Heart left ventricle (tissue), 16 donors: Measurements from ENCODE around the gene SLC16A4. TPM values are rescaled to one million over a fixed set of nuclear protein-coding genes. Genes with fewer than 3 reads are reported as not detected.
"Not testable (repeated sequence)": the region's sequence is repeated elsewhere in the genome, so short reads cannot be mapped to it uniquely, and the experiment has no call there.

Experiments used
- ATAC-seq, 4 donors: fragments of 200-7000 bp; cut with Tn5 transposase; one replicate each; pipeline ENCODE4 v1.9.1; 2020 to 2022; ENCODE audit warnings: moderate library complexity in 4 of 4, mild to moderate bottlenecking in 3 of 4, moderate number of reproducible peaks in 1 of 4
- DNase-seq, 5 donors: peaks; one replicate each; pipeline ENCODE4 v3.0.0-alpha.2; 2020
- H3K27ac ChIP-seq, 12 donors: fragments of 200-600 bp; sonication (generic) in 4 of 12; one replicate each; pipeline versions ENCODE4 v1.5.0 to v1.8.0; 2016 to 2022; ENCODE audit warnings: mild to moderate bottlenecking in 2 of 12
- H3K27me3 ChIP-seq, 9 donors: fragments of 200-600 bp; sonication (generic) in 2 of 9; one replicate each; pipeline versions ENCODE4 v1.5.1 to v1.8.0; 2016 to 2022; ENCODE audit warnings: mild to moderate bottlenecking in 3 of 9
- H3K36me3 ChIP-seq, 9 donors: fragments of 200-600 bp; sonication (generic) in 2 of 9; one replicate each; pipeline versions ENCODE4 v1.5.0 to v1.8.0; 2018 to 2022; ENCODE audit warnings: mild to moderate bottlenecking in 2 of 9
- H3K4me1 ChIP-seq, 12 donors: fragments of 200-600 bp; sonication (generic) in 4 of 12; one replicate each; pipeline versions ENCODE4 v1.5.0 to v1.8.0; 2016 to 2022; ENCODE audit warnings: mild to moderate bottlenecking in 3 of 12
- H3K4me3 ChIP-seq, 12 donors: fragments of 200-600 bp; sonication (generic) in 4 of 12; one replicate each; pipeline versions ENCODE4 v1.5.0 to v1.8.0; 2017 to 2022; ENCODE audit warnings: mild to moderate bottlenecking in 9 of 12, moderate library complexity in 4 of 12
- H3K9me3 ChIP-seq, 12 donors: fragments of 200-600 bp; sonication (generic) in 4 of 12; one replicate each; pipeline versions ENCODE4 v1.5.0 to v1.8.0; 2016 to 2022; ENCODE audit warnings: mild to moderate bottlenecking in 1 of 12
- POLR2A ChIP-seq, 2 donors: fragments of 450-650 bp; IDR thresholded peaks; one replicate each; pipeline ENCODE4 v1.6.1; 2017; ENCODE audit warnings: antibody characterized with exemption in 2 of 2, mild to moderate bottlenecking in 2 of 2, moderate library complexity in 2 of 2
- WGBS, 4 donors: extraction: QIAGEN DNeasy Blood & Tissue Kit in 2 of 4; methylation state at CpG; one replicate each; pipeline versions ENCODE4 v1.1.5 to v1.1.7; 2013 to 2018; 5-methylcytosine and 5-hydroxymethylcytosine counted together
- intact Hi-C, 10 donors: fragments of 100-400 bp; cut with DNase I; formaldehyde crosslinking; loops; one replicate each; pipeline versions ENCODE4 v1.11.1 to v1.14.2; 2022
- polyA plus RNA-seq, 2 donors: library from polyadenylated mRNA; stranded (reverse); fragments of 200-250 nt; gene quantifications; one replicate each; pipeline ENCODE4 v1.2.3, GENCODE V29; 2013
- total RNA-seq, 9 donors: library from RNA; depleted of rRNA in 2 of 9; stranded (reverse); fragments of >200 nt in 2 of 9; fragmentation: NEBNext Ultra II Directional in 3 of 9; extraction: Animal tissue kit (Norgen Biotek cat#: 25700) in 3 of 9; gene quantifications; one replicate each; pipeline versions ENCODE4 v1.1.0 to v1.2.4, GENCODE V29; 2016 to 2023
- TF ChIP-seq, protein P1 (sequence below), 12 donors: fragments of 200-600 bp; sonication (generic) in 4 of 12; IDR thresholded peaks; one replicate each; pipeline versions ENCODE4 v1.5.0 to v1.8.0; 2018 to 2022; ENCODE audit warnings: antibody characterized with exemption in 12 of 12, mild to moderate bottlenecking in 5 of 12
- donor health status: ischemic (EF 13 %, LVEDD 7.1; RV severe dilation, severe dysfunction).
- donor health status: healthy with polysubstance abuse.
- donor health status: DM: no; HTN: yes; CAD: no.
- donor health status: DM: no; HTN: no; CAD: no.
- donor health status: ischemic (EF 25% LVEDD 6.9; RV normal size, moderate dysfunction).
- donor health status: ischemic (EF 25% LVEDD 5.7; RV mildly dilated, moderate dysfunction).
- donor health status: healthy.
- donor health status: DM: yes; HTN: yes; CAD: no.
- donor health status: ischemic (EF 35%, LVEDD 5.7; RV mildly dilated, moderate dysfunction).
- donor health status: nonischemic (EF 11% LVEDD 7.7; RV severe dilation, severe dysfunction).
- donor health status: DM: yes; HTN: yes; CAD: no.
- donor health status: PGD.
- donor health status: ischemic (EF 29% LVEDD 5.4; RV normal size, mild dysfunction).
- donor health status: nonischemic (EF 23%, LVEDD 6.1; RV moderate dilation, normal function).

The SLC16A4 gene
- total and polyA plus RNA-seq, 11 donors = 1.00 to 4.8 (median 2.0) TPM

- no peak overlapping the region for H3K27ac ChIP-seq
- TF ChIP-seq POLR2A (IDR thresholded peaks at IDR 0.05) = no peak
- TF ChIP-seq, protein P1, sequence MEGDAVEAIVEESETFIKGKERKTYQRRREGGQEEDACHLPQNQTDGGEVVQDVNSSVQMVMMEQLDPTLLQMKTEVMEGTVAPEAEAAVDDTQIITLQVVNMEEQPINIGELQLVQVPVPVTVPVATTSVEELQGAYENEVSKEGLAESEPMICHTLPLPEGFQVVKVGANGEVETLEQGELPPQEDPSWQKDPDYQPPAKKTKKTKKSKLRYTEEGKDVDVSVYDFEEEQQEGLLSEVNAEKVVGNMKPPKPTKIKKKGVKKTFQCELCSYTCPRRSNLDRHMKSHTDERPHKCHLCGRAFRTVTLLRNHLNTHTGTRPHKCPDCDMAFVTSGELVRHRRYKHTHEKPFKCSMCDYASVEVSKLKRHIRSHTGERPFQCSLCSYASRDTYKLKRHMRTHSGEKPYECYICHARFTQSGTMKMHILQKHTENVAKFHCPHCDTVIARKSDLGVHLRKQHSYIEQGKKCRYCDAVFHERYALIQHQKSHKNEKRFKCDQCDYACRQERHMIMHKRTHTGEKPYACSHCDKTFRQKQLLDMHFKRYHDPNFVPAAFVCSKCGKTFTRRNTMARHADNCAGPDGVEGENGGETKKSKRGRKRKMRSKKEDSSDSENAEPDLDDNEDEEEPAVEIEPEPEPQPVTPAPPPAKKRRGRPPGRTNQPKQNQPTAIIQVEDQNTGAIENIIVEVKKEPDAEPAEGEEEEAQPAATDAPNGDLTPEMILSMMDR (IDR thresholded peaks at IDR 0.05) = no peak
- ATAC-seq = no peak
- H3K4me3 ChIP-seq = no peak overlapping the region
- intact Hi-C loops = loop anchor here in 9 of 10 donors (2.0 to 10.0 kb wide), 6 partner anchors 67 to 375 kb away; partner anchors contain the start of genes KCNC4 (in 4 of the 9), RBM15 (in 2 of the 9) and STRIP1 (in 1 of the 9)
- peaks cover 0 to 38% (median 22%) of the 10 kb centered on the region in 12 donors for H3K4me1 ChIP-seq
- no peaks in the 10 kb centered on the region for H3K9me3 ChIP-seq
- WGBS, 4 donors = 96 to 97% (median 96%) methylated on average over 6 of the region's 6 CpGs
- H3K36me3 ChIP-seq = peaks cover 0 to 19% (median 15%) of the 10 kb centered on the region in 9 donors
- DNase-seq = no peak
- no peaks in the 10 kb centered on the region for H3K27me3 ChIP-seq
These were observed 18.5 kb upstream of the SLC16A4 start for GRCh38 chr1:110409316-110409715.

DNA sequence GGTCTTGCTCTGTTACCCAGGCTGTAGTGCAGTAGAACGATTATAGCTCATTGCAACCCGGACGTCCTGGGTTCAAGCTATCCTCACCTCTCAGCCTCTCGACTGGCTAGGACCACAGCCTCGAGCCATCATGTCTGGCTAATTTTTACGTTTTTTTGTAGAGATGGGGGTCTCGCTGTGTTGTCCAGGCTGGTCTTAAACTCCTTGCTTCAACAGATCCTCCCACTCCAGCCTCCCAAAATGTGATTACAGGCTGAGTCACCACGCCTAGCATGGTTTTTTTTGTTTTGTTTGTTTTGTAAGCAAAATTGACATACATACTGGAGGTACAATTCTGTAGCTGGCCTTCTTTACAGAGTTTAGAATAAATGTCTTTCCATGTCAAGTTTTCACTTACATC is 17.7 kb upstream of the SLC16A4 start:
- TF ChIP-seq, protein P1 (IDR thresholded peaks at IDR 0.05) = no peak
- no peak for TF ChIP-seq POLR2A (IDR thresholded peaks at IDR 0.05)
- Histone ChIP-seq H3K4me3 (peak overlapping the region in 10 of 12 donors; percentile 65 to 100 (median 86)), H3K9me3 (no peaks in the 10 kb centered on the region), H3K27ac (peak overlapping the region in 2 of 12 donors; percentile 93 to 97), H3K4me1 (peaks cover 0 to 32% (median 20%) of the 10 kb centered on the region in 12 donors), H3K27me3 (no peaks in the 10 kb centered on the region), H3K36me3 (peaks cover 0 to 27% (median 23%) of the 10 kb centered on the region in 9 donors)
- intact Hi-C loops = loop anchor here in 9 of 10 donors (2.0 to 10.0 kb wide), 6 partner anchors 66 to 374 kb away; partner anchors contain the start of genes KCNC4 (in 4 of the 9), RBM15 (in 2 of the 9) and STRIP1 (in 1 of the 9)
- DNase-seq = no peak
- 85 to 89% (median 86%) methylated on average over 8 of the region's 8 CpGs for WGBS, 4 donors
- ATAC-seq = no peak

GRCh38 chr1:110407260-110408210 is 16.7 kb upstream of the SLC16A4 start, which contains the start of gene LAMTOR5:
TSS of gene LAMTOR5 (minus strand) at chr1:110407694. CDS start at chr1:110407620, 74 bp downstream.
- peaks cover 0 to 27% (median 19%) of the 10 kb centered on the region in 12 donors for H3K4me1 ChIP-seq
- WGBS, 4 donors = 0 to 1% (median 0%) methylated on average over 33 to 76 of the region's 76 CpGs
- H3K9me3 ChIP-seq = no peaks in the 10 kb centered on the region
- DNase-seq (peak; percentile 95 to 96 (median 96)), ATAC-seq (peak; percentile 94 to 98 (median 97))
- TF ChIP-seq, protein P1 (IDR thresholded peaks at IDR 0.05) = peak in 6 of 12 donors; percentile 13 to 32 (median 20)
- TF ChIP-seq POLR2A (IDR thresholded peaks at IDR 0.05) = peak; percentile 20 to 82
- H3K27ac ChIP-seq = peak within 1 kb of the TSS; percentile 84 to 97 (median 93)
- no peaks in the 10 kb centered on the region for H3K27me3 ChIP-seq
- H3K4me3 ChIP-seq = peak within 1 kb of the TSS; percentile 65 to 100 (median 84)
- intact Hi-C loops = loop anchor here in 9 of 10 donors (1.0 to 10.0 kb wide), 7 partner anchors 65 to 373 kb away; partner anchors contain the start of genes KCNC4 (in 4 of the 9), RBM15 (in 4 of the 9) and STRIP1 (in 1 of the 9)
- peaks cover 0 to 37% (median 33%) of the 10 kb centered on the region in 9 donors for H3K36me3 ChIP-seq

DNA sequence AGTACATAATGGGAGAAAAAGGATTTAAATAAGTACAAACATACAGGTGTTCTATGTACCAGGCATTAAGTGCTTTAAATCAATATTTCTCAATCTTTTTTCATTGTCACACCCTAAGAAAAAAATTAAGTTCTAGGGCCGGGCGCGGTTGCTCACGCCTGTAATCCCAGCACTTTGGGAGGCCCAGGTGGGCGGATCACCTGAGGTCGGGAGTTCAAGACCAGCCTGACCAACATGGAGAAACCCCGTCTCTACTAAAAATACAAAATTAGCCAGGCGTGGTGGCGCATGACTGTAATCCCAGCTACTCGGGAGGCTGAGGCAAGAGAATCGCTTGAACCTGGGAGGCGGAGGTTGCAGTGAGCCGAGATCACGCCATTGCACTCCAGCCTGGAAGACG is 15.6 kb upstream of the SLC16A4 start:
- intact Hi-C loops = loop anchor here in 9 of 10 donors (2.0 to 10.0 kb wide), 6 partner anchors 64 to 372 kb away; partner anchors contain the start of genes KCNC4 (in 4 of the 9), RBM15 (in 3 of the 9) and STRIP1 (in 1 of the 9)
- not testable (repeated sequence) for ATAC-seq, H3K27me3 ChIP-seq, H3K9me3 ChIP-seq, DNase-seq
- 78 to 81% (median 79%) methylated on average over 15 of the region's 15 CpGs for WGBS, 4 donors
- peaks cover 0 to 25% (median 18%) of the 10 kb centered on the region in 12 donors for H3K4me1 ChIP-seq
- H3K4me3 ChIP-seq = peak overlapping the region; percentile 65 to 100 (median 84)
- H3K36me3 ChIP-seq = peaks cover 0 to 48% (median 44%) of the 10 kb centered on the region in 9 donors
- H3K27ac ChIP-seq = peak overlapping the region in 5 of 12 donors; percentile 93 to 97 (median 97)
